ENCODE measurements around the gene DHPS. TPM values are rescaled to one million over a fixed set of nuclear protein-coding genes. Genes with fewer than 3 reads are reported as not detected.

The DHPS gene
- polyA plus RNA-seq, 1 experiment, result 92.2 TPM

- Histone ChIP-seq H3K27me3 (ENCODE audit: control insufficient read depth, insufficient read depth, low read length) (no peaks in the 10 kb centered on the region), H3K4me3 (ENCODE audit: low read depth, low read length) (peak within 1 kb of the TSS; percentile 67), H3K36me3 (ENCODE audit: control insufficient read depth, insufficient read depth, low read length) (peaks cover 3% of the 10 kb centered on the region)
- ChIA-PET CTCF (interaction anchor here (0.6 to 4.8 kb wide), 7 partner anchors 10 to 124 kb away, joined by 3 to 21 read pairs (median 4); partner anchors contain the start of gene TRIR), POLR2A (no interaction called here)
- DNase-seq (ENCODE audit: low read depth), result no peak
- no peak for TF ChIP-seq CTCF (IDR thresholded peaks at IDR 0.05; ENCODE audit: insufficient read depth, low read depth, low read length)
Measured at GRCh38 chr19:12723641-12724426, 42.2 kb upstream of the DHPS start, which contains the start of gene TNPO2. TNPO2 (minus strand) TSS chr19:12723932; CDS start chr19:12720977, 2,955 bp downstream.

DNA sequence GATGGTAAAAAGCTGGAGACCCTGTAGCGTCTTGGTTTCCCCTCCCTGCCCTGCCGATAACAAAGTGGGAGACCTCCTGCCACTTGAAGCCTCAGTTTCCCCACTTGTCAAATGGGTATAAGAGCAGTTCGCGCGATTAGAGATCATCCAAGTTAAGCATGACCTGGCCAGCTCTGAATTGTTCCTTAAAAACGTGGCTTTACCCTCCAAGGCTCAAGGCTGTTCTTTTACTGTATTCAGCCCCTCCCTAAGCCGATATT lies 41.6 kb upstream of the DHPS start:
- no peak for TF ChIP-seq CTCF (IDR thresholded peaks at IDR 0.05; ENCODE audit: insufficient read depth, low read depth, low read length)
- Histone ChIP-seq H3K4me3 (ENCODE audit: low read depth, low read length) (peak overlapping the region; percentile 67), H3K36me3 (ENCODE audit: control insufficient read depth, insufficient read depth, low read length) (peaks cover 6% of the 10 kb centered on the region), H3K27me3 (ENCODE audit: control insufficient read depth, insufficient read depth, low read length) (no peaks in the 10 kb centered on the region)
- ChIA-PET CTCF (interaction anchor here (0.6 to 4.8 kb wide), 9 partner anchors 10 to 124 kb away, joined by 3 to 21 read pairs (median 4); partner anchors contain the start of gene TRIR), POLR2A (no interaction called here)
- DNase-seq (ENCODE audit: low read depth), result no peak

DNA sequence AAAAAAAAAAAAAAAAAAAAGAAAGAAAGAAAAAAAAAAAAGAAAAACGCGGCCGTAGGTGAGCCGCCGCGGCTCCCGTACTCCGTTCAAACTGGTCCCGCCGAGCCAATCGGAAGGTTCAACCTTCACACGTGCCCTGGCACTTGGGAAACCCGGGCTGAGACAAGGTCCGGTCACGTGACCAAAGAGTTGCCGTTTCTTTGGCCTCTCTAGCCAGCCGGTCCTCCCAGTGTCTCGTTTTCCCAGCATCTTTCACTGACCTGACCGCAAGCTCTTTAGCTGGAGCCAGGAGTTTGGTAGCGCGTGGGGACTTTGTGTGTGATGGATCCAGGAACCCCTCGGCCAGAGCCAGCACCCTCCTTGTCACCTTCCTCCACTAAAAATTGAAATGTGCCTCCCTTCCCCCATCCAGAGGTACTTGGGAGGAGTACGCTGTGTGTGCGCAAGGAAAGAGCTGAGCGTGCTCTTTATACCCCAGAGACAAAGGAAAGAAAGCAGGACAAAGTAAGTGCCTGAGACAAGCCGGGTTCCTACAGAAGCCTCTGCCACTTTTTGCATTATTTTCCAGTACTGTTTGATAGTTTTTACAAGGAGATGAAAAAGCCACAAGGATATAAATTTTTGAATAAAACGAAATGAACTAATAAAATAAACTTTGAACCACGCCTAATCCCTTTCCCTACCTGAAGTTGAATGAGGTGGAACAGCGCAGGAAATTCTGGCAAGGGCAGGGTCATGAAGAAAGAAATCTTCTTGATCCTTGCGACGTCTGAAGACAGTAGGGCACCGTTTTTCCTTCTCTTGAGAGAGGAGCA lies 41.1 kb upstream of the DHPS start:
- Histone ChIP-seq H3K36me3 (ENCODE audit: control insufficient read depth, insufficient read depth, low read length) (peaks cover 8% of the 10 kb centered on the region), H3K4me3 (ENCODE audit: low read depth, low read length) (peak overlapping the region; percentile 67), H3K27me3 (ENCODE audit: control insufficient read depth, insufficient read depth, low read length) (no peaks in the 10 kb centered on the region)
- TF ChIP-seq CTCF (IDR thresholded peaks at IDR 0.05; ENCODE audit: insufficient read depth, low read depth, low read length), result no peak
- DNase-seq (ENCODE audit: low read depth), result peak; percentile 81
- POLR2A ChIA-PET, result interaction anchor here (0.7 kb wide), 1 partner anchor 11 kb away, joined by 3 read pairs; no protein-coding TSS in a partner anchor
- CTCF ChIA-PET, result interaction anchor here (0.6 to 4.8 kb wide), 9 partner anchors 10 to 125 kb away, joined by 3 to 21 read pairs (median 5); partner anchors contain the start of gene TRIR

- Histone ChIP-seq H3K27me3 (ENCODE audit: control insufficient read depth, insufficient read depth, low read length) (no peaks in the 10 kb centered on the region), H3K36me3 (ENCODE audit: control insufficient read depth, insufficient read depth, low read length) (peaks cover 9% of the 10 kb centered on the region), H3K4me3 (ENCODE audit: low read depth, low read length) (peak overlapping the region; percentile 67)
- DNase-seq (ENCODE audit: low read depth), result no peak
- no peak for TF ChIP-seq CTCF (IDR thresholded peaks at IDR 0.05; ENCODE audit: insufficient read depth, low read depth, low read length)
- ChIA-PET POLR2A (interaction anchor here (0.7 kb wide), 1 partner anchor 1066 kb away, joined by 15 read pairs; no protein-coding TSS in a partner anchor), CTCF (interaction anchor here (0.6 to 4.8 kb wide), 12 partner anchors 11 to 126 kb away, joined by 3 to 21 read pairs (median 4); partner anchors contain the start of gene TRIR)
Measured at GRCh38 chr19:12721656-12722565, 40.2 kb upstream of the DHPS start.

Measured in BJ (cell line).